HepG2 (cell line): ENCODE results near the gene C1QB. TPM values are rescaled to one million over a fixed set of nuclear protein-coding genes. Genes with fewer than 3 reads are reported as not detected.

Experiments used
- ATAC-seq: fragments of 200-7000 bp; cut with Tn5 transposase; 3 replicates; pipeline ENCODE4 v1.9.1; 2020; ENCODE audit warnings: mild to moderate bottlenecking, moderate library complexity
- BruUV-seq: library from RNA; stranded (reverse); fragments of 400-500 nt; replicated peaks from 2 replicates; lab custom pipeline; 2021; lab: Mats Ljungman, UMichigan
- CTCF ChIA-PET: fragments of 300-600 bp; formaldehyde crosslinking; extraction: SDS; loops from one replicate; lab custom pipeline; 2021; ENCODE audit warnings: low total read pairs, inconsistent platforms, low intra/inter-chr PET ratio; lab: Yijun Ruan, JAX
- POLR2A ChIA-PET: fragments of 350-600 bp; sonication (Branson Sonifier 250); formaldehyde crosslinking; loops from one replicate; lab custom pipeline; 2020; ENCODE audit warnings: antibody characterized with exemption, inconsistent platforms; lab: Yijun Ruan, JAX
- DNase-seq: peaks from one replicate; pipeline ENCODE4 v3.0.0-alpha.2; 2015; ENCODE audit warnings: low spot score
- FAIRE-seq: peaks from 3 replicates; lab custom pipeline; 2011; peaks lifted over from hg19 to GRCh38; lab: Jason Lieb, UNC
- H2AFZ ChIP-seq: one replicate; pipeline ENCODE4 v1.6.1; 2011; ENCODE audit warnings: low read length, inconsistent platforms
- H3K27ac ChIP-seq: fragments of 300-600 bp; 3 replicates; pipeline ENCODE4 v1.8.0; 2011; ENCODE audit warnings: mixed run types, mild to moderate bottlenecking, mixed read lengths, low read length, inconsistent platforms; ENCODE audit not compliant: insufficient read depth; ENCODE audit errors: extremely low read length
- H3K27me3 ChIP-seq, 2 experiments: fragments of 200-600 bp in 1 of 2; 2 replicates in 1 of 2; 3 replicates in 1 of 2; pipeline versions ENCODE4 v1.6.0 to v1.8.0; 2011; ENCODE audit warnings: low read length in 2 of 2, mild to moderate bottlenecking in 2 of 2, moderate library complexity in 2 of 2, inconsistent platforms in 1 of 2; ENCODE audit not compliant: insufficient read depth in 2 of 2, control insufficient read depth in 1 of 2
- H3K36me3 ChIP-seq, 2 experiments: fragments of 200-600 bp in 1 of 2; replicated peaks in 1 of 2; 2 replicates in 1 of 2; 3 replicates in 1 of 2; pipeline versions ENCODE4 v1.5.1 to v1.8.0; 2011; ENCODE audit warnings: low read length in 2 of 2, inconsistent platforms in 1 of 2; ENCODE audit not compliant: insufficient read depth in 2 of 2, control insufficient read depth in 1 of 2
- H3K4me1 ChIP-seq: 2 replicates; pipeline ENCODE4 v1.5.1; 2012; ENCODE audit warnings: low read length, inconsistent platforms; ENCODE audit not compliant: insufficient read depth
- H3K4me2 ChIP-seq: 2 replicates; pipeline ENCODE4 v1.6.0; 2011; ENCODE audit warnings: low read depth, low read length, inconsistent platforms
- H3K4me3 ChIP-seq, 3 experiments: fragments of 200-600 bp in 1 of 3; sonication (generic), shearing (Covaris generic) in 1 of 3; replicated peaks in 1 of 3; 2 replicates each; pipeline ENCODE4 v1.5.1; 2011 to 2016; ENCODE audit warnings: low read length in 3 of 3, inconsistent platforms in 2 of 3, low read depth in 2 of 3, mild to moderate bottlenecking in 2 of 3, control low read depth in 1 of 3, mixed read lengths in 1 of 3; ENCODE audit not compliant: insufficient read depth in 1 of 3
- H3K79me2 ChIP-seq: one replicate; pipeline ENCODE4 v1.6.1; 2011; ENCODE audit warnings: low read length, inconsistent platforms; ENCODE audit not compliant: insufficient read depth
- H3K9ac ChIP-seq: 2 replicates; pipeline ENCODE4 v1.6.0; 2011; ENCODE audit warnings: mild to moderate bottlenecking, low read depth, low read length, inconsistent platforms; ENCODE audit not compliant: insufficient read depth
- H3K9me3 ChIP-seq: 2 replicates; pipeline ENCODE4 v1.5.1; 2012; ENCODE audit warnings: mild to moderate bottlenecking, low read length
- H4K20me1 ChIP-seq: 2 replicates; pipeline ENCODE4 v1.6.0; 2011; ENCODE audit warnings: inconsistent platforms, mild to moderate bottlenecking, low read length, moderate library complexity; ENCODE audit not compliant: insufficient read depth
- ARNT2 ChIP-seq: sonication (generic); formaldehyde crosslinking; IDR thresholded peaks from 2 replicates; pipeline ENCODE4 v1.8.0; 2022; ENCODE audit warnings: mild to moderate bottlenecking, low read depth, missing genetic modification reagents, moderate library complexity
- GABPB1 ChIP-seq: IDR thresholded peaks from 2 replicates; pipeline ENCODE4 v1.6.1; 2016; ENCODE audit warnings: mild to moderate bottlenecking, missing genetic modification reagents, moderate library complexity, missing compliant biosample characterization
- NR1H2 ChIP-seq: sonication (generic); formaldehyde crosslinking; IDR thresholded peaks from 2 replicates; pipeline ENCODE4 v1.8.1; 2022; ENCODE audit warnings: low read depth, missing genetic modification reagents, borderline replicate concordance
- SNAI1 ChIP-seq: sonication (generic); formaldehyde crosslinking; IDR thresholded peaks from 2 replicates; pipeline ENCODE4 v1.5.0; 2020; ENCODE audit warnings: mild to moderate bottlenecking, missing genetic modification reagents, borderline replicate concordance
- STAT5B ChIP-seq: sonication (generic); formaldehyde crosslinking; IDR thresholded peaks from 2 replicates; pipeline ENCODE4 v1.4.0; 2020; ENCODE audit warnings: missing genetic modification reagents
- TCF7L2 ChIP-seq: IDR thresholded peaks from 2 replicates; pipeline ENCODE4 v1.6.1; 2011; ENCODE audit warnings: mild to moderate bottlenecking, low read depth, low read length, moderate library complexity
- ZBTB7B ChIP-seq: sonication (generic); formaldehyde crosslinking; IDR thresholded peaks from 2 replicates; pipeline ENCODE4 v1.4.0; 2020; ENCODE audit warnings: missing genetic modification reagents
- ZNF557 ChIP-seq: sonication (generic); formaldehyde crosslinking; IDR thresholded peaks from 2 replicates; pipeline ENCODE4 v1.4.0; 2020; ENCODE audit warnings: missing genetic modification reagents
- ZNF672 ChIP-seq: sonication (generic); formaldehyde crosslinking; IDR thresholded peaks from 2 replicates; pipeline ENCODE4 v1.8.1; 2022; ENCODE audit warnings: missing genetic modification reagents
- ZNF792 ChIP-seq: IDR thresholded peaks from 2 replicates; pipeline ENCODE4 v1.6.1; 2016
- ZNF839 ChIP-seq: sonication (generic); formaldehyde crosslinking; IDR thresholded peaks from 2 replicates; pipeline ENCODE4 v1.4.0; 2020; ENCODE audit warnings: missing genetic modification reagents, mild to moderate bottlenecking, borderline replicate concordance
- WGBS: methylation state at CpG from one replicate; pipeline ENCODE4 v1.1.6; 2017; ENCODE audit warnings: low lambda C conversion rate; 5-methylcytosine and 5-hydroxymethylcytosine counted together
- in situ Hi-C: cut with HindIII; loops from 2 replicates; pipeline ENCODE4 v1.10.0; 2017; ENCODE audit warnings: low pct_unique_long_range_greater_than_20kb; ENCODE audit not compliant: extremely low pct_ligation_motif_present
- intact Hi-C: fragments of 100-400 bp; cut with micrococcal nuclease; formaldehyde crosslinking; loops from one replicate; pipeline ENCODE4 v1.10.0; 2022; ENCODE audit not compliant: unreplicated experiment
- polyA plus RNA-seq, 8 experiments: library from polyadenylated mRNA; depleted of rRNA in 3 of 8; stranded (reverse) in 7 of 8; unstranded in 1 of 8; fragments of >200 nt; fragmentation: Illumina TruSeq in 4 of 8; extraction: Trizol in 4 of 8; gene quantifications; 2 replicates each; pipeline versions ENCODE4 v1.2.1 to v1.2.3, GENCODE V29; 2011 to 2016; ENCODE audit warnings: low read depth in 4 of 8, missing spikeins in 1 of 8, mixed read lengths in 1 of 8; ENCODE audit not compliant: insufficient read depth in 1 of 8
- total RNA-seq, 5 experiments: library from RNA; depleted of rRNA; stranded (reverse); fragments of >200 nt; fragmentation: Illumina TruSeq; extraction: Trizol; gene quantifications; 2 replicates each; pipeline ENCODE4 v1.2.3, GENCODE V29; 2016; ENCODE audit warnings: low read depth in 1 of 5
- TF ChIP-seq, protein P1 (sequence below): sonication (generic); formaldehyde crosslinking; conservative IDR thresholded peaks from 2 replicates; pipeline ENCODE4 v1.4.0; 2020; ENCODE audit warnings: missing genetic modification reagents
- TF ChIP-seq, protein P2 (sequence below): sonication (generic); formaldehyde crosslinking; IDR thresholded peaks from 2 replicates; pipeline ENCODE4 v1.5.0; 2020; ENCODE audit warnings: missing genetic modification reagents
- TF ChIP-seq, protein P3 (sequence below): sonication (generic); formaldehyde crosslinking; IDR thresholded peaks from 2 replicates; pipeline ENCODE4 v1.5.0; 2020; ENCODE audit warnings: missing genetic modification reagents

C1QB gene
- total and polyA plus RNA-seq, 2 of the 13 experiments (the other 11 are each of a cell fraction or from before 2014, with no cell fraction given): not detected

DNA sequence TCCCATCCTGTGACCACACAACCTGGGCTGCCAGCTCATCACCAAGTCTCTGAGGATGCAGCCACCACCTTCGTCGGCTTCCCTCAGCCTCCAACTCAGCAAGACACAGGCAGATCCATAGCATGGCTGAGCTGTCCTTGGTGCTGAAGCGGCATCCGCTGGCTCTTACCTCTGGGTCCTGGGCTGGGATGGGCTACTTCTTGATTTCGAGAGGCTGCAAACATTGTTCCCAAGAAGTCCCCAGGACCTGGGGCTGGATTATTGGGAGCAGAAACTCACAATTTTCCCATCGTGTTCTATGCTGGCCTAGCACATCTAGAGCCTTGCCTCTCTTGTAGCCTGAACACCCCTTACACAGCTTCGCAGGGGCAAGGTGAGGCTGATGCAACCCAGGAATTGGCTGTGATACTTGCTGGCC, 41.5 kb upstream of the C1QB start (continued):
- TF ChIP-seq NR1H2 (CRISPR knock-in tag) (0 out of 2 replicates have a peak, but pooled peaks have one; percentile 33), TCF7L2 (no peak), ZNF792 (CRISPR knock-in tag) (peak; percentile 39; the same call in 1 of the 2 replicates), ARNT2 (no peak), ZBTB7B (CRISPR knock-in tag) (no peak), STAT5B (CRISPR knock-in tag) (0 out of 2 replicates have a peak, but pooled peaks have one; percentile 55)

DNA sequence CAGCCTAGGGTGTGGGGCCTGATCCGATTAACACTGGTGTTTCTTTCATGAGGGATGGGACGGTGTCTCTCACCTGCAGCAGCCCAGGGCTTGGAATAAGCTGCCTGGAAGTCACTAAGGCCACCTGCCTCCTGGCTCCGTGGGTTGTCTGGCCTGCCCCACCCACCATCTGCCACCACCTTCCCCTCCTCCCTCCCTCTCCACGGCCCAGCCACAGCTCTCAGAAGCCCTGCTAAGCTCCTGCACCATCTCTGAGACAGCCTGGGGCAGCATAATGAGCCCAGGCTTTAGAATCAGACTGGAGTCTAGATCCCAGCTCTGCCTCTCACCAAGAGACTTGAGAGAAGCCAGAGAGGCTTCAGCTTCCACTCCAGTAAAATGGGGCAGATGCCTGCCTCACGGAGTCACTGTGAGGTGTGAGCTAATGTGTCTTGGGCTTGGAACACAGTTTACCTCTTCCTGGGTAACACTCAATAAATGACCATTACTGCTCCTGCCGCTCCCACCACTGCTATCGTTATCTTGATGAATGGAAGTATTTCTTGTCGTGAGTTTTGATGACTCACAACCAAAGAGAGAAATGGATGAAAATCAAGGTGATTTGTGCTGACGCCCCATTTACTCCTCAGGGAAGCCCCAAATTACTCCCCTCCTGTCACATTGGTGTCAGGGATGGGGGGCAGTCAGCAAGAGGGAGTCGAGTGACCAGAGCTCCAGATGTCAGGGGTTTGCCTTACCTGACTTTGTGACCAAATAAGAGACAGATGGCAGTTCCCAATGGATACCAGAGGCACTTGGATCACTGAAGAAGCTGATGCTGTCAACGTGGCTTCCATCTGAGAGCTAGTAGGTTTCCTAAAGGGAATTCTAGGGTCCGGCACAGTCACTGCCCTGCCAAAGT, 40.1 kb upstream of the C1QB start:
- H3K4me3 ChIP-seq: no peak overlapping the region
- DNase-seq: no peak
- FAIRE-seq: no peak
- no peaks in the 10 kb centered on the region for H3K36me3 ChIP-seq
- ChIA-PET CTCF (no interaction called here), POLR2A (no interaction called here)
- H3K9me3 ChIP-seq: no peaks in the 10 kb centered on the region
- intact Hi-C loops: no loop called here
- H2AFZ ChIP-seq: no peak overlapping the region
- H3K4me1 ChIP-seq: no peaks in the 10 kb centered on the region
- WGBS: 9% methylated on average over 12 of the region's 12 CpGs
- no peaks in the 10 kb centered on the region for H3K79me2 ChIP-seq
- H3K27me3 ChIP-seq: peaks cover 4 to 19% of the 10 kb centered on the region in 2 experiments
- no peak overlapping the region for H3K27ac ChIP-seq
- peaks cover 5% of the 10 kb centered on the region; the same call in 1 of the 2 replicates for H4K20me1 ChIP-seq
- no TSS peak for BruUV-seq
- in situ Hi-C loops: no loop called here
- H3K9ac ChIP-seq: no peak overlapping the region
- no peak overlapping the region for H3K4me2 ChIP-seq
- ATAC-seq: no peak
- TF ChIP-seq ZNF557 (CRISPR knock-in tag) (no peak), ZNF672 (CRISPR knock-in tag) (no peak), ZNF839 (CRISPR knock-in tag) (no peak), GABPB1 (CRISPR knock-in tag) (no peak), SNAI1 (CRISPR knock-in tag) (no peak)
- TF ChIP-seq, protein P1, sequence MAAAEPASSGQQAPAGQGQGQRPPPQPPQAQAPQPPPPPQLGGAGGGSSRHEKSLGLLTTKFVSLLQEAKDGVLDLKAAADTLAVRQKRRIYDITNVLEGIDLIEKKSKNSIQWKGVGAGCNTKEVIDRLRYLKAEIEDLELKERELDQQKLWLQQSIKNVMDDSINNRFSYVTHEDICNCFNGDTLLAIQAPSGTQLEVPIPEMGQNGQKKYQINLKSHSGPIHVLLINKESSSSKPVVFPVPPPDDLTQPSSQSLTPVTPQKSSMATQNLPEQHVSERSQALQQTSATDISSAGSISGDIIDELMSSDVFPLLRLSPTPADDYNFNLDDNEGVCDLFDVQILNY (CRISPR knock-in tag): no peak
- TF ChIP-seq, protein P2, sequence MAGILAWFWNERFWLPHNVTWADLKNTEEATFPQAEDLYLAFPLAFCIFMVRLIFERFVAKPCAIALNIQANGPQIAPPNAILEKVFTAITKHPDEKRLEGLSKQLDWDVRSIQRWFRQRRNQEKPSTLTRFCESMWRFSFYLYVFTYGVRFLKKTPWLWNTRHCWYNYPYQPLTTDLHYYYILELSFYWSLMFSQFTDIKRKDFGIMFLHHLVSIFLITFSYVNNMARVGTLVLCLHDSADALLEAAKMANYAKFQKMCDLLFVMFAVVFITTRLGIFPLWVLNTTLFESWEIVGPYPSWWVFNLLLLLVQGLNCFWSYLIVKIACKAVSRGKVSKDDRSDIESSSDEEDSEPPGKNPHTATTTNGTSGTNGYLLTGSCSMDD (CRISPR knock-in tag): no peak
- TF ChIP-seq, protein P3, sequence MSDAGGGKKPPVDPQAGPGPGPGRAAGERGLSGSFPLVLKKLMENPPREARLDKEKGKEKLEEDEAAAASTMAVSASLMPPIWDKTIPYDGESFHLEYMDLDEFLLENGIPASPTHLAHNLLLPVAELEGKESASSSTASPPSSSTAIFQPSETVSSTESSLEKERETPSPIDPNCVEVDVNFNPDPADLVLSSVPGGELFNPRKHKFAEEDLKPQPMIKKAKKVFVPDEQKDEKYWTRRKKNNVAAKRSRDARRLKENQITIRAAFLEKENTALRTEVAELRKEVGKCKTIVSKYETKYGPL: no peak
